Activated CD8-positive, alpha-beta memory T cell treated with anti-CD3 and anti-CD28 coated beads, Interleukin-2, amount 50 U/mL, for 24 hours (primary cell): ENCODE data around the gene CERS3.

Experiments used
- DNase-seq: peaks from one replicate; pipeline ENCODE4 v3.0.0-alpha.2; 2020; ENCODE audit errors: extremely low read depth

CERS3 gene

DNA sequence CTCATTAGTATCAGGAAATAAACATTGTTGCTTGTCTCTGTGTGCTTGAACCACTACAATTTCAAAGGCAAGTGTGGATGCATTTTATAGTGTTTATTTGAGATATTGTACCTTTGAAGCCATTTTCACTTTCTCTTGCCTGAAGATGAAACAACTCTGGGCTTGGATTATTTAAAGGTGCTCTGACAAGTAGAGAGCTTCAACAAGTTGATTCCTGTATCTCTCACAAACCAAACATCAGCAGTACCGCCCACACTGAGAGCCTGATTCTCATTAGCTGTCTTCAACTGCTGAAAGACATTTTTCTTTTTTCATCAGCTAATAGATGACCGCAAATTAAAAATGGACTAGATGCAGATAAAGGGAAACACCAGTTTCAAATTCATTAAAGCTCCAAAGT lies 806 bp upstream of the CERS3 start:
- no peak for DNase-seq

DNA sequence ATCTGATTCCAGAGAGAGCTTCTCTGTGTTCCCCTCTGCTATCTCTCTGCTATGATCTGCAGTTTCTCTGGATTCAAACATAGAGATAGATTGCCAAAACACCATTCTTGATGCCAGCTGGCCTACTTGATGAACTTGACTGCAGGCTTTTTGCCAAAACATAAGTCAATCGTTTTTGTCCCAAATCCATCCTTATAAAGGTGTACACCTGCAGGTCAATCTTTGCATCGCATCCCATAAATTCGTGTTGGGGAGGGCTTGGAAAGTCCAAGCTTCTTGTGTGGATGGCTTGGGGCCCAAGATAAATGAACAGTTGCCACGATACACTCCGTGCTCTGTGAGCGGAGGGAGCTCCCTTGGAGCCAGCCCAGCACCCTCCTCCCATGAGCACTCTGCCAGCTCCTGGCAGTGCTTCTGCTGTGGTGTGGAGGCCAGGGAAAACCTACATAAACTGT lies 2.7 kb downstream of the CERS3 start:
- DNase-seq, result no peak

DNA sequence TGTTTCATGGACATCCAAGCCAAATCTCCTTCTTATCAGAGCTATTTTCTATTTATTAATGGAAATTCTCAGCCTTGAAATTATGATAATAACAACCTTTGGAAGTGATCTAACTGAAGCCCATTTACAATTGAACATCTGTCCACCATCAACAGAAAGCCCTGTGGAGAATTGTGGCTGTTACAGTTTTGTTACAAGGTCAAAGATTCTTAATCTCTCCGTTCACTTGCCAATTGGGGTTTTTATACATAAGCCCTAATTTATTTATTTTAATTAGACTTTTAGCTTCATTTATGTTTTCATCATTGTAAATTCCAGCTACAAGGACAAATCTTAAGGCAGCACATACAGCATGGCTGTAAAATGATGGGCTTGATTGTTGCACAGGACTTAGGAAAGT lies 3.3 kb downstream of the CERS3 start:
- no peak for DNase-seq

DNA sequence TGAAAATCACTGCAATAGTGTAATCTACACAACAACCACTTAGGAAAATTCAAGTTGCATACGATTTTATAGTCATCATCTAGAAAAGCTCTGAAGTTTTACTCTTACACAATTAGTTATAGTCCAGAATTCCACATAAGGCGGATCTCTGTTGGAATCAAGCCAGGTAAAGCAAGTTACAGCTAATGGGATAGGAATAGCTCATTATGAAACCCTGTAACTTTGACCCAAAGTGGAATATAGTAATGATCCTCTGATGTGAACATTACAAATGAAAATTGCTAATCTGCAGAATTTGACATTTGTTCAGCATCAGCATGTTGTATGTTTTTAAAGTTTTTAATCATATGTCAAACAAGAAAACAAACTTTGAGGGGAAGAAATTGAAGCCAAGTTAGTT lies 4.4 kb downstream of the CERS3 start:
- DNase-seq, result no peak

DNA sequence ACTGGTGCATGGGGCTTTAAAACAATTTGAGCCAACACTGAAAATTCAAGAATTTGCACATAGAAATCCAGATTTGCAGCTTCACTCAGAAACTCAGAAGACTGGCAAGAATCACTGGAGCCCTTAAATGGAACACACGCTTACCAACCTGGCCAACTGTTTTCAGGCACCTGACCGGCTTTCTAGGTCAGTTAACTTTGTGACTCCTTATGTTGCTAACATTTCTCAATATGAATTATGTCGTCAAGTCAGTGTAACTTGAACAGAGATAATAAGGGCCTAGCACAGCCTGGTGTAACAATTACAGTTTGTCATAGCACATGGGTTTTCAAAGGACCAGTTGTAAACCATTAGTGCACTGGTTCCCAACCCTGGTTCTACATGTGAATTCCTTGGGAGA lies 6.8 kb downstream of the CERS3 start:
- DNase-seq, result no peak

DNA sequence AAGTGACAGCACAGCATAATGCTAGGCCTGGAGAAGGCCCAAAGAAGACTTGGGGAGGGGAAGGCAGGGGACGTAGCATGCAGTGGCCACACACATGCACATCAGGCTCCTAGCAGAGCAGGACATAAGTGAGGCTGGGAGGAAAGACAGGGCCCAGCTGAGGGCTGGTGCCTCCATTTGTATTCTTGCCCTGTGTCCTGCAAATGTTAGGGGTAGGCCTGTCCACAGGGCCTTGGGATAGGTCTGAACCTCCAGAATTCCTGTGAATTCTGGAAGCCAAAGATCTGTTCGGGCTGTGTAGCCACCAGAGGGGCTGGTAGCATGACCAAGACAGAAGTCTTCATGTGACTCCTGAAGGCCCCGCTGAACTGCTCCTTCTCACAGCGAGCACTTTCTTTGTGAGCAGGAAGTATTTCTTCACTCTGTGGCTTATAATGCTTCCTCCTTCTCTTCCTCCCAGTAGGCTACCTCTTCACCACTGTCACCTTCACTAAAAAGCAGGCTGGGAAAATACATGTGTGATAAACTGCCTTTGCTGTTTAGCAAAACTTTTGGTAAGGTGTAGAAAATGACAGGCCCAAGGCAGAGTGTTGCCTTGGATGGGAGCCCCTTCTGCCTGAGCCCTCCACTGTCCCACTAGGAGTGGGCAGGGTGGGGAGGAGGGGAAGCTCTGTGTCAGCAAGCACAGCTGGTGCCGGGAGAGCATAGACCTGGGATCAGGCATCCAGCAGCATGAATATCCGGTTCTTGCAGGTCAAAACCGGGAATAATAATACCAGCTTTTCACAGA lies 8.4 kb downstream of the CERS3 start:
- no peak for DNase-seq

DNA sequence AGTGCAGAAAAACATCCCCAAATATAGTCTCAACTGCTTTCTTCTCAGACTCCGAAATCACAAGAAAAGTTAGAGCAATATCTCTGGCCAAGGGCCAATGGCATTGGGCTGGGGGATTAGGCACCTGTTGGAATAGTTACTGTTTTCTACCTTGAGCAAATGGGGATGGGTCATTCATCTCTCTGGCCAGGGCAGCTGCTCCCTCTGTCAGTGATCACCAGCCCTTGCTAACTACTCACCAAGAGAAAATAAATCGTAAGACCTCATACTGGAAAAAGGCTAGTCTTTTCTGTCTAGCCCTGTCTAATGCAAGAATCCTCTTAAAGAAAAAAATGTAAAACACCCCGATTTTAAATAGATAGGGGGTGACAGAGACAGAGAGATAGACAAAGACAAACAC lies 10.9 kb downstream of the CERS3 start:
- no peak for DNase-seq

DNA sequence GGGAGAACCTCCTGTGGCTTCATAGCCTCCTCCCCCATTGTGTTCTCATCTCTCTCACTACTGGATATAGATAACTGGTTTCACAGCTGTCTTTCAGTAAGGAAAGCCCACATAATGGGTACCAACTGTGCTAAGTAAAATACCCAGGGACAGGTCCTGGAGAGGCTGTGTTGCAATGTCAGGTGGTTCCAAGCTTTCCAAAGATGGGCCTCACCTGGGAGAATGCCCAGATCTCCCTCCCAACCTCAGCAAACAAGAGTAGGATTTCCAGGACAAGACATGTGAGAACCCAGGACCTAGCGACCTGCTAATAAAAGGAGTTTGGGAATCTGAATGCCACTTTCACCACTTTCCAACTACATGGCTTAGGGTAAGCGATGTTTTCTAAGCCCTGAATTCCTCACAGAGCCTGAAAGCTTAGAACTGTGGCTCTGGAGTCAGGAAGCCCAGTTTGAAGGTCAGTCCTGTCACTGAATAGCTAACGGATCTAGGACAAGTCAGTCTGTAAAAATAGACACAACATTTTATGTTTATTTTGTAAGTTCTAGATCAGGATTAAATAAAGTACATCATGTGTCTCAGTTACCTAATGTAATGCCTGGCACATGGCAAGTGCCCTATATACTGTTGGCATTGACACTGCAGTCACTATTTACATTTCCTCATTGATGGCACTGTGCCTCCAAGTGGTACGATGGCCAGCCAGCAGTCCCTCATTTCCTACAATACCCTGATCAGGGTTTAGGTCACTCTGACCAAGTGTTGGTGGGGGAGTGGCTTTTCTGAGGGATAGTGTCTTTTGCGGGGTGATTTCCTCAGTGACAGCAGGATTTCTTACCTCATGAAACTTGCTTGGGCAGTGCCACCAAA lies 11.9 kb downstream of the CERS3 start:
- no peak for DNase-seq

DNA sequence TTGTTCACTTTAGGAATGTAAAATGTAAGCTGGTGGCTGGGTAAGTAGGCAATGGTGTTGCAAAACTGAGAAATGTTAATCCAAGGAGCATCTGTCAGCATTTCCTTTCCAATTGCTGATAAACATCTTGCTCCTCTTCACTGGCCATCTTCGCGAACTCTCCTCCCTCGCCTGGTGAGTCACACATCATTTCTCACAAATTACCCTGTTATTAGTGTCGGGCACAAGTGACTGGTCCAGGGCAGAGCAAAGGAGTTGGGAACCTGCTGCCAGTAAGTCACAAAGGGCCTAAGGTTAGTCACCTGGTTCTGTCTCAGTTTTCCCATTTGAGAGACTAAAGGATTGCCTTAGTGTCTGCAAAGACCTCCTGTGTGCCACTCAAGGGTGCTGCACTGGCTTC lies 13.0 kb downstream of the CERS3 start:
- no peak for DNase-seq

DNA sequence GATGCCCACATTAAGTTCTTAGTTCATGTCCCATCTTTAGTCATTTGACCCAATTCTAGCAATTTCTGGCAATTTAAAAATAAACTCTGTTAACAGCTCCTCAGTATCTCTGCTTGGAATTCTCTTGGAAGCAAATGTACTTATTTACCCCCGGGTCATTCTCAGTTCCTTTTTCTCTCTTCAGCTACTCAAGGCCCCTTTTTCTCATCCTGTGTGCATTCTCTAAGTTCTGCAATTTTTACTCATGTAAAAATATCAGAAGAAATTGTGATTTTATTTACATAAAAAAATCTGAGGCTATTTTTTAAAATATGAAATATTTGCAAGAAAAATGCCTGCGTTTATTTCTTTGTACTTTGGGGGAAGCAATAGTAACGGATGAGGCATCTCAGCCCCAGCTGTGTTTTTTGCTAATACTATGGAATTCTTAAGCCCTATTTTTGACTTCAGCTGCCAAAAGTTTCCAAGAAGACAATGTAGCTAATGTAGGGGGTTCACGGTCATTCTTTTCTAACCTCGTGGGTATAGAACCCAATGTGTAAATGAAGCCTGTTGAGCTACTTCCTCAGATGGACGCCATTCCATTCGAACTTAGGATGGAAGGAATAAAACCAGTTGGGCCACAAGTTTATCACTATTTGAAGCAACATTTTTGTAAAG lies 20.0 kb downstream of the CERS3 start:
- no peak for DNase-seq

DNA sequence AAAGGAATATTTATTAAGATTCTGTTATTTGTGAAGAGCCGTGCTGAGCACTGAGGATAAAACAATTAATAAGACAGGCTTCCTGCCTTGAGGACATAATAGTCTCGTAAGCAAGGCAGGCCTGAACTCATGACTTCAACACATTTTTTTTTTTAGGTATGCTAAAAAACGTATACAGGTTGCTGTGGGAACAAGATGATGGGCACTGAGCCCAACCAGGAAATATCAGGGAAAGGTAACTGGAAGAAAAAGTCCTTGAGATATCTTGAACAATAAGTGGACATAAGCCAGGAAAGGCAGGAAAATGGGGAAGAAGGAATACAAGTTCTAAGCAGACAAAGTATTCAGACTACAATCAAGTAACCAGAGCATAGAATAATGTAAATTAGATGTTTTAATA lies 26.1 kb downstream of the CERS3 start:
- DNase-seq, result no peak

DNA sequence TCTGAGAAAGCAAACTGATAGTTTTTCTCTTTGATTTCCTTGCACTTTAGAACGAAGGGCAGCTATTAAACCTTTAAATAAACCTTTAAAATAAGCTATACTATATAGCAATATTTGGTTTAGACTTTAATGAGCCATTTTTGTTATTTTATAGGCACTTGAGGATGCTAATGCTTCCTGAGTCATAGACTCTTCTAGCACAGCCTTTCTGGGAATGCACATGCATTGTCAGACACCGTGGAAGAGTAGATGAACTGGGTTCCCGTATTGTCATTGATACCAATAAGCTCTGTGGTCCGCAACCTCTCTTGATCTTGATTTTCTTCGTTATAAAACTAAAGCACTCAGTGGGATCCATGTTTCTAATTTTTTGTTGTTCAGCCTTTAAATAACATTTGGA lies 27.6 kb downstream of the CERS3 start:
- no peak for DNase-seq

DNA sequence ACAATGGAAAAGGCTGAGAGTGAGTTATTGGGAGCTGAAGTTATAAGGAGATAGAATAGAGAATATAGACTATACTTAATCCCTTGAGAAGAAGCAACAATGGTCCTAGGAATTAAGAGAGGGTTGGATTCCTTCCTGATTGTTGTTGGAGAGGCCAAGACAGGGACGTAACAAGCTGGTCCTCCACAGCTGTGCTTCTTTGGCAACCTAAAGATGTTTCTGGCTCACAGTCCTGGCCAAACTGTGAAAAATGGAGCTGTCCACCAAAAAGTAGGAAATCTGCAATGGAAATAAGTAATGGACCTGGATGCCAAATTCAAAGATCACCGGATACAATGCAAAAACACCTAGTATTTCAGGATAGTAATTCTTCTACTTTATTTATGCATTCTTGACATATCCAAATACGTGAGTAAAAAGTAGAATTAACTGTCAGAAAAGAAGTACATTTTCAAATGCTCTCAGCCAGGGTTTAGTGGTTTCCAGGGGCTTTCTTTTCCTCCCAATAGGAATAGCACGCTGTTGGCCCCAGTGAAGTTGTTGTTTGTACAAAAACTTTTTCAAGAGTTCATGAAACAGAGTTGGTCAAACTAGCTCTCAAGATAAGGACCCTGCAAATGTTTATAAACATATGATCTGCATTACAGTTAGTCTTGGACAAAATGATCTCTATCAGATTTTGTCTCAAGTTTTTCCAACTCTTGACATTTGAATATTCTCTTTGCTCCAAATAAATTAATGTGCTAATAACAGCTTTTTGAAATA lies 28.3 kb downstream of the CERS3 start:
- DNase-seq, result no peak

DNA sequence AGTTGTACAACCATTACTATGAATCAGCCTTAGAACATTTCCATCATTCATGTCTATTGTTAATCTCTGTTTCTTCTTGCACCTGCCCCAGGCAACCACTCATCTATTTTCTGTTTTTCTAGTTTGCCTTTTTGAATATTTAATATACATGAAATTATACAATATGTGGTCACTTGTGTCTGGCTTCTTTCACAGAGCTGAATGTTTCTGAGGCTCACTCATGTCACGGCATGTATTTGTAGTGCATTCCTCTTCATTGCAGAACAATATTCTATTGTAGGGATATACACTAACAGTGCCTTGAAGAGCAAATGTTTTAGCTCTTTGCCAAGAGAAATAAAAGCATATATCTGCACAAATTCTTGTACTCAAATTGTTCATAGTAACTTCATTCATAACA lies 32.9 kb downstream of the CERS3 start:
- no peak for DNase-seq

DNA sequence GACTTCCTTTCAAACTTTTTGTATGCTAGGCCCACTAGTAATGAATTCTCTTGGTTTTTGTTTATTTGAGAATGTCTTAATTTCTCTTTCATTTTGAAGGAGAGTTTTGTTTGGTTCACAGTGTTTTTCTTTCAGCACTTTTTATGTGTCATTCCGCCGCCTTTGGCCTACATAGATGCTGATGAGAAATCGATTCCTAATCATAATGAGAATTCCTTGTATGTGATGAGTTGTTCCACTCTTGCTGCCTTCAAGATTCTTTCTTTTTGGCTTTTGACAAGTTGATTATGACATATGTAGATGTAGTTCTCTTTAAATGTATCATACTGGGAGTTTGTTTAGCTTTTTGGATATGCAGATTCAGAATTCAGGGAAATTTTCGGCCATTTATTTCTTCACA lies 35.5 kb downstream of the CERS3 start:
- DNase-seq, result no peak

DNA sequence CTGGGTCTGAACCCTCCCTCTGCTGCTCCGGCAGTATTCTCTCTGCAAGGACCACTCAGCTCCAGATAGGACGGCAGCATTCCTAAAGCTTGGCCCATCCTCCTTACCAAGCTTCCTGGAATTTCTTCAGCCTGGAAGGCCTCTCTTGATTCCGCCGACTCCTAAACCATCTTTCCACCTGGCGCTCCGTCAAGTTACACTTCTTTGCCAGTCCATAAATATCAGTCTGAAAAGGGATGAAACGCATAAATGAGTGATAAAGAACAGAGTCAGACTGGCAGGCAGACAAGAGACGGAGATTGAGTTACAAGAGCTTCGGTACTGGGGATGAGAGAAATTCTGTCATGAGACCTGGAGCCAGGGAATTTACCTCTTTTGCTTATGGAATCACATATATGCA lies 44.3 kb downstream of the CERS3 start:
- no peak for DNase-seq

DNA sequence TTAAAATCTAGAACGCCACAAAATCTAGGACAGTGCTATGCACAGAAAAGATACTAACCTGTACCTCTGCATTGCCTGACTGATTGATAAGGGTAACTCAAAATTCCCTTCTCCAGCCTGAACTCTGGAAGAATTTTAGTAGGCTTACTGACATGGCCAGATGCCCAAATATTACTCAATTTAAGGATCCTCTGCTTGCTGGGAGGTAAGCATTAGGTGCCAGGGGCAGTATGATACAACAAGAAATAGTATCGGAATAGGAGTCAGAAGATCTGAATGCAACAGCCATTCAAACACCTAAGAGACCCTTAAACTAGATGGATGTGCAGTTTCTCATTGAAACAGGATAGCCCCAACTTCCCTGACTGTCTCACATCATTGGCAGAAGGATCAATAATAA lies 45.4 kb downstream of the CERS3 start:
- DNase-seq, result no peak

DNA sequence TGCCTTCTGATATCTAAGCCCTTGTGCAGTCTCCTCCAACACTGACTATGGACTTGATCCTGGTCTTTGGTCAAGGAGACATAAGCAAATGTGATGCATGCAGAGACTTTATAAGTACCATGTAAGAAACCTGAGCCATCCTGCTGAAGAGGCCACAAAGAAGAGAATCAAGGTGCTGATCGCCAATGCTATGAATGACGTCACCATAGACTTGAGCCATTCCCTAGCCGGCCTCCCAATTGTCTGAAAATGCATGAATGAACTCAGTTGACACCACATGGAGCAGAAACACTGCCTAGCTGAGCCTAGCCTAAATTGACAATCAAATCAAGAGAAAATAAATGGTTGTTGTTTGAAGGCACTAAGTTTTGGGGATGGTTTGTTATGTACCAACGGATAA lies 51.9 kb downstream of the CERS3 start:
- no peak for DNase-seq

DNA sequence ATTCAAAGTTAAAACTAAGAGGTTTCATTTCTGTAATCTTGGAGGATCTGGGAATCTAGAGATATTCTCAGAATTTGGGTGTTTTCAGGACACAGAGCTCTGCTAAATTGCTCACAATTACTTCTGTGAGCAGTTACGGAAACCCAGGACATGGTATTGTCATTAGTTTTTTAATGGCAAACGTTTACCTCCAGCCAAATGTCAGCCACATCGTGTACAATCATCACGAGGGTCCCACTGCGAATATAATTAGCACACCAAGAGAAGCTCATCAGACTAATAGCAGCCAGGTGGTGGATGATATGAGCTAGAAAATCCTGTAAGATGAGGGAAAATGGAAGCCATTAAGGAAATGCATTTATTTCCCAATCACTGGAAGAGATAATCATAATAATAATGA lies 56.0 kb downstream of the CERS3 start:
- DNase-seq, result no peak

DNA sequence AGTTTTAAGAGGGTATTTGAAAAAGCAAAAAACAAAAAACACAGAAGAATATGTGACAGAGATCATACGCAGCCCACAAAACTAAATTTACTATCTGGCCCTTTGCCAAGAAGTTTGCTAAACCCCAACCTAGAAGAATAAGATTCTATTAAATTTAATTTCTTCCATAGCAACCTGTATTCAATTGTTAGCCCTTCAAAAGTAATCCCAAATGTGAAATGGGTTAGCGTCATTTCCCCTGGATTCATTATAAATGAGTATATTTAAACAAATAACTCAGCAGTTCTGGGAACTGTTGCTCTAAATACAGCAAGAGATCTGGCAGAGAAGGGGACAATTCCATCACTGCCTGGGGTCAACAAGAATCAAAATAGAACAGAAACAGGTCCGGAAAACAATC lies 56.8 kb downstream of the CERS3 start:
- DNase-seq, result no peak

DNA sequence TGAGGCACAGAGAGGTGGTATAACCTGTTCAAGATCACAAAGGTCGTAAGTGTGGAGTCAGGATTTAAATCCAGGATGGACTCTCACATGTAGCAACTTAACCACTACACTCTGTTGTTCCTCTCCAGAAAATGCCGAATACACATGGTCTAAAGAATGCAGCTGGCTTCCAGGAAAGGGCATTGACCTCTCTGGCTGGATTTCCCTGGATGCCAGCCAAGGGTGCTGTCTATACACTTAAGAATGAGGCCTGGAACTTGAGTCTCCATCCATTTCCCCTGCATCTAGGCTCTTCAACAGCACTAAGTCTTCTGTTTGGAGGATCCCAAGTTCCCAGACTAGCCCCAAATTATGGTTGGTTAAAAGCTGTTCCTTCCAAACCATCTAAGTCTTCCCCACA lies 60.5 kb downstream of the CERS3 start:
- DNase-seq, result no peak

DNA sequence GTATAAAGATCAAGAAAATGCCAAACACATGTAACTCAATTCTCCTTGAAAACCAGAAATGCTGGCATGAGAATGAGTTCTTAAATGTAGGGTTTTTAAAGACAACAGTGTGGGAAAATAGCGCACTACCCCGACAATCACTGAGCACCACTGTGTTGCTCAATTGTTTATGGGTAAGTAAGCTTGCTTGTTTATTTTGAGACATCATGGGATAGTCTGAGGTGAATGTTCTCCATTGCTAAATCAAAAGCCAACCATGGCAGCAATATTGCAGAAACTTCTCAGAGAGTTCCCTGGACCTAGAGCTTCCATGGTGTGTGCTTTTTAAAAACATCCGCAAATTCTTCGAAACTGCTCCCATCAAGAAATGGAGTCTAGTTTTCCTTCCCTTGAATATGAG lies 62.7 kb downstream of the CERS3 start:
- no peak for DNase-seq
